HG03342 (cell line): ENCODE results near the gene MTFR2.

ENCODE experiments used
- ATAC-seq: cut with Tn5 transposase; IDR thresholded peaks from one replicate; pipeline ENCODE4 v1.9.1; 2021; ENCODE audit warnings: mild to moderate bottlenecking, moderate library complexity; ENCODE audit not compliant: unreplicated experiment

Gene MTFR2

DNA sequence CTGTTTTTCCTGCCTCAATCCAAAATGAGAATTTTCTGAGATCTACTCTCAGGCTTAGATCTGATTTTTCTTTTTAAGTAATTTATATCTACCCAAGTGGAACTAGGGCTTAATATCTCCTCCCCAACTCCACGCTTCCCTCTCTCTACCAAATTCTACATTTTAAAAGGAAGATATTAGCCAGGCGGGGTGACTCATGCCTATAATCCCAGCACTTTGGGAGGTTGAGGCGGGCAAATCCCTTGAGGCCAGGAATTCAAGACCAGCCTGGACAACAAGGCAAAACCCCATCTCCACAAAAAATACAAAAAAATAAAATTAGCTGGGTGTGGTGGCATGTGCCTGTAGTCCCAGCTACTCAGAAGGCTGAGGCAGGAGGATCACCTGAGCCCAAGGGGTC is 61.0 kb downstream of the MTFR2 start:
- no peak for ATAC-seq

DNA sequence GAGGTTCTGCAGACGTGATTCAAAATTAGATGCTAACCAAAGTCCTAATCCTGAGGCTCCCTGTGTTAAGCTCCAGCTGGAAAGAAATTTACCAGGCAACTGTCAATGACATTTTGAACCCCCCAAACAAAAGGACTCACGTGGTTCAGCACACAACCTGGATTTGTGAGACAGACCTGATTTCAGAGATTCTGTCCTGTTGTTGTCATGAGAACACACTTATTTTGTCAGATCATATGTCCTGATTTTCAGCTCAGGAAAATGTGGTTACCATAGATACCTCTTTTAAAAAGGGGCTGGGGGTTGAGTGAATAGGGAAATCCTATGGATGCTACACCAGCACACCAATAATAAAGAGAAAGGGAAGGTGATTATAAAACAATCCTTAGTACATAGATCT is 61.6 kb downstream of the MTFR2 start:
- ATAC-seq = no peak

DNA sequence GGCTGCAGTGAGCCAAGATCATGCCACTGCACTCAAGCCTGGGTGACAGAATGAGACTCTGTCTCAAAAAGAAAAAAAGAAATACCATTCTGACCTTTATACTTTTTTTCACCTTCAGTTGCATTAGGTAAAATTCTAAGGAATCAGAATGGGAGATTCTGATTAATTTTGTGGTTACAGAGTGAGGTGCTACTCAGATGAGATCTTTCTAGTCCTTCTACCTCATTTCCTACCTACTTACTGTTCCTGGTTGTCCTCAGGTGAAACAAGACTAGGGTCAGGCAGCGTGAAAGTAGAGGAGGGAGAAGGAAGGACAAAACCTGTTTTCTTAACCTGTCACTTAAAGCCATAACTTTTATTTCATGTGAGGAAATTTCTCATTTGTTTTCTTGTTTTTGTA is 63.7 kb downstream of the MTFR2 start:
- no peak for ATAC-seq

DNA sequence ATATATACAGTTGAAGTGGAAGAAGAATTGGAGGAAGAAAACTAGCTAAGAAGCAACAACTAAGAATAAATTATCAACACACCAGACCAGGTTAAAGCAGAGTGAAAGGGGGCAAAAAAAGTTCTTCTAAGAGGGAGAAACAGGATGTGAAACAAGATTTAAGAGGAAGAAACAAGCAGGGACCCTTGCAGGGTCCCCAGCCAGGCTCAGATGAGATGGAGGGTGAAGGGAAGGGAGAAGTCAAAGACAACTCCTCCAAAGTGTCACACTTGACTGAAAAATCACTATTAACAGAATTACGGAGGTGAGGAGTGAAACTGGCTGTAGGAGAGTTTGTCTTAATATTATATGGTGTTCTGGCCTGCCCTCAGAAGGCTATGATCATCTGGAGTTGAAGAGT is 65.4 kb downstream of the MTFR2 start:
- ATAC-seq = no peak

DNA sequence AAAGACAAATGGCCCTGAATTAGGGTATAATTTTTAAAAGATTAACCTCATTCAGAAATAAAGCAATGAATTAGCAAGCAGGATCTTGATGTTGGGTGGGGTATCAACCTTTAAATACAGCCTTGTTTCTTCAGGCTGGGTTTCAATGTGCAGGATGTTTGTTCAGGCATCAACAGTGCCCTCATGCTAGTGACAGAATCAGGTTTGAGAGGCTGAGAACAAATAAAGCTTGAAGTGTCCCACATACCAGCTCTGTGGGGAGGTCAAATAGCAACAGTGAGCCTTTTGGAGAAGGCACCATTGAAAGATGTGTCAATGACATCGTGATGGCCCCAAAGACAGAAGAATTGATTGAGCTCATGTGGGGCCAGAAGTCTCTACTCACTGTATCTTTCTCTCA is 68.2 kb downstream of the MTFR2 start:
- ATAC-seq = no peak

DNA sequence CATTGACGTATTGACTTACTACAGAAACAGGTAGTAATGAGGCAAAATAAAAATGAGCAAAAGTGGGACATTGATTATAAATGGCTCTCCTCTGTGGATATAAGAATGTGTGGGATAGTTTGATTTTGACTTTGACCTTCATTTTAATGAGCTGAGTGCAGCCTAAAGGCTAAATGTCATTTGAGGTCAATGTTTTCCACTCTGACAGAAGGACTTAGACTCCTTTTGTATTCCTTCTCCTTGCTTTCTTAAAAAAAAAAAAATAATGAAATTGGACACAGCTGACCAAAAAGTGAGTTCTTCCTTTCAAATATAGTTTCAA is 68.6 kb downstream of the MTFR2 start:
- no peak for ATAC-seq
